Measurements from ENCODE around the gene MAGI2. TPM values are rescaled to one million over a fixed set of nuclear protein-coding genes. Genes with fewer than 3 reads are reported as not detected.

Gene MAGI2
- total RNA-seq, 1 experiment from 2014 or later = 0.34 TPM

DNA sequence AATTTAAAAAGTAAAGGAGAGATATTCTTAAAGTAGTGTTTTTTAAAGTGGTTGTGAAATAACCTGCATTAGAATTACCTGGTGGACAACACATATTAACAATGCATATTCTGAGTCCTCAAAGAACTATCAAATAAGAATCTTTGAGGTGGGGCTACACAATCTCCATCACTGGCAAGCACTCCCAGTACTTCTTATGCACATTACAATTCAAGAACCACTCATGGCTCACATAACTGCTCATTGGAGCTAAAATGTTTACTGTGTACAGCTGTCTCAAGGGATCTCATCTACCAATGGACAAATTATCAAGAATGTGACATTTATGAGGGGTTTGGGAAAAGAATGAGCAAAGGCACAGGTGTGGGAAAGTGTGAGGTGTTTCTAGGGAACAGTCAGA, 962.9 kb downstream of the MAGI2 start:
- DNase-seq (ENCODE audit: low read depth) = no peak

DNA sequence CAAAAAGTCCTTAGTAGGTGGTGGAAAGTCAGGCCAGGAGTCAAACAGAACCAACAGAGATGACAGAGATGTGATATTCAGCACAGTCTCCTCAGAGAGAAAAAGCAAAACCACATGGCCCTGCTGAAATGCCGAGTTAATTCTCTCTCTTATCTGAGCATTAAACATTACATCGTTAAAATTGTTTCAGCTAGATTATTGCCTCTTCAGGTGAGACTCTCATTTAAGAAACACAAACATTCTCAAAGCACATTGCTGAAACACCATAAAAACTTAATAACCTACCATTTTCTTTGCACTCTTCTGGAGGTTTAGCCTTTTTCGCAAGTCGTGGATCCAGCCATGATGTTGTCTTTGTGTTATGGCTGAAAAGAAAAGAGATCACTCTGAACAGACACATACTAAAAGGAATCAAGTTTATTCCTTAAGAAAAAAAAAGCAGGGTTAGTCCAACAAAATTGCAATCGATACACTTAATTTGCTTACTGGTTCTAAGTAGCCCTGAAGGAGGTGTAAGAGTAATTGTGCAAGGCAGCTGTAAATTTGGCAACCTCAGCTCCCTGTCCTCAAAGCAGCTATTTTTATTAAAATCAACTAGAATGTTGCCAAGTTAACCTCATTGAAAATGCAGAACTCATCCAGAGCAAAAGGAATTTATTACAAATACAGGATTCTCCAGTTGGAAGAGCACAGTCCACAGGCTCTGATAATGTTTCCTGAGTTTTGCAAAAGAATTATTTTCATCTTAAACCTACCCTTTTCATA, 963.8 kb downstream of the MAGI2 start:
- DNase-seq (ENCODE audit: low read depth) = no peak

DNA sequence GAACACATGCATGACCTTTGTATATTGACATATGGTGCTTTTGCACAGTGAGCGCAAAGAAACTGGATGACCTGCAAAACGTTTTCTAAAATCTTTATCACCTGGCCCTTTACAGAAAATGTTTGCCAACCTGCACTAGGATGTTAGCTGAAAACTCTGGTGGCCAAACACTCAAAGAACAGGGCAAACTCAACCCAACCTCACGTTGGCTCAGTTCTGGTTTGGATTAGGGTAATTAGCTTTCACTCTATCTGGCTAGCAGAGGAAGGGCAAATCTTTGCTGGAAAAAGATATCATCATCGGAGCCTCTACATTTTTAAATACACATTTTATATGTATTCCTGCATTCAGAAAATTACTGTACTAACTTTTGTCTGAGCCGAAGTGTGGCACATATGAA, 966.0 kb downstream of the MAGI2 start:
- no peak for DNase-seq (ENCODE audit: low read depth)

DNA sequence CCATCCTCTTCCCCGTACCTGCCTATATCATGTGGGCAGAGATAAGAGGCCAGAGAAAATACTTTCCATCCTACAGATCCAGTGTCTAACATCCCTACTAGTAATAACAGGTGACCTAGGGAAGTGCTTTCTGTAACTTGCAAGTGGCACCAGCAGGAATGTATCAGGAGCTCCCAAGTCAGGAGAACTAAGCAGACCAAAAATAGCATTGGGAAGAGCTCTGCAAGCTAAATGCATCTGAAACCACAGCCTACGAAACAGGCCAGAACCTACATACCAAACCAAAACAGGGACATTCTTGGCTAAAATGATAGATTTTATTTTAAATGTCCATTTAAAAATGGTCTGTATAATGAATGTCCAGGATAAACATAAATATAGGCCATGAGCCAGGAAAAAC, 974.1 kb downstream of the MAGI2 start:
- no peak for DNase-seq (ENCODE audit: low read depth)

DNA sequence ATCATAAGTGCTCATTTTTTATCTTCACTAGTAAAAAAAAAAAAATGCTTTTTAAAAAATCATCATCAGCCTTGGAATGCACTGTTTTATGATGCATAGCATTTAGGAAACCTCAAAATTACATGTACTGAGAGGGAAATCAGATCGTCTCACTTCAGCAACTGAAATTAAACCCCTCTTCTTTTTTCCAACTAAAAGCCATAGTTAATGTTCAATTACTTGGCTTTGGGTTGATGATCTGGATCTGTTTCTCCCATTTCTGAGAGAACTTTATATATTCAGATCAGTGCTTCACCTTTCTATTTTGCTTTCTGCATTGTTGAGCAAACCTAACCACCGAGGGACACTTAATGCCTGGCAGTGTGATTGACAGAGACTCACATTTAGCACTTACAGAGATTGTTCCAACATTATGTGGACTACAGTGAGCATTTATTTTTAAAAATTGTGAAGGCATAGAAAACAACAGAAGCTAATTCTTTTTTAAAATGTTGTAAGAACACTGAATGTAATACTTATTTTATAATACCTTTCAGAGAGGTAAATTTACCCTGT, 976.5 kb downstream of the MAGI2 start:
- no peak for DNase-seq (ENCODE audit: low read depth)

DNA sequence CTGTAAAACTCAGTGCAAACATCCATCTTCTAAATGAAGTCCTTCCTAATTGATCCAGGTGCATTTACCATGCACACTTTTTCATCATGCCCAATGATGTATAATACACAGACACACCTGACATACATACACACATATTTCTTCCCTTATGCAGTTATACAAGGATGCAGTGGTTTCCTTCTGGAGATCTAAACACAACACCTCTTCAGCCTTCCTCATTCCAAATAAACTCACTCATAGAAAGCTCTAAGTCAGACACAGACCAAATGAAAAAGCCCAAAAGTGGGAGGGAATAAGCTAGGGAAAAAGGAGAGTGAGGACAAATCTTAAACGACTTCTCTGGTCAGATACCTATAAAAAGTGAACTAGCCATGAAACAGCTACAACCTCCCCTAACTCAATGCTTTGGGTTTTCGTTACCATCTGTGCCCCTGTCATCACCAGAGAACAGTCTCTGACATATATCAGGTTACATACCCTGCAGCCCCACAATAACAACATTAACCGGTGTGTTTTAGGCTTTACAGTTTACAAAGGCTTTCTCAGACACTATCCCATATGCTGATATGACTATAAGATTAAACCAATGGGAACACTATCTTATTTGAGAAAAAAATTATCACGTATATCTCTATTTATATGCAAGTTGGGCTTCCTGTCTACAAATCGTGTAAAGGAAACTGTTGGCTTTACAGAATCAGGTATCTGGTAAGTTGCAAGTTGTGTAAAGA, 979.7 kb downstream of the MAGI2 start:
- no peak for DNase-seq (ENCODE audit: low read depth)

DNA sequence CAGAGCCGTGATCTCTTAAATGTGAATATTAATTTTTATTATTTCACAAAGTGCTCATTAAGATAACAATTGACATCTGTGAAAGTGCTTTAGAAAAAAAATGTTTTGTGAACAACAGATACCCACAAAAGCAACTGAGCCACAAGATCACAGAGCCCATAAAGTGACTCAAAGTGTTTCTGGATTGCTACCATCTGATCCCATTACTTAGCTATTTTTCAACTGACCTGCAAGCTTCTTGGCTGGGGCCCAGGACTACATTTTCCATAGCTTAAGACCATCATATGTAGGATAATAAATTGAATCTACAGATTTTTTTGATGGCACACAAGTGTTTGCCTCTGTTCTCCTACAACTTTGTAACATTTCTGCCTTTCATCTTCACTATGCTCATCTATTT, 980.4 kb downstream of the MAGI2 start:
- no peak for DNase-seq (ENCODE audit: low read depth)

DNA sequence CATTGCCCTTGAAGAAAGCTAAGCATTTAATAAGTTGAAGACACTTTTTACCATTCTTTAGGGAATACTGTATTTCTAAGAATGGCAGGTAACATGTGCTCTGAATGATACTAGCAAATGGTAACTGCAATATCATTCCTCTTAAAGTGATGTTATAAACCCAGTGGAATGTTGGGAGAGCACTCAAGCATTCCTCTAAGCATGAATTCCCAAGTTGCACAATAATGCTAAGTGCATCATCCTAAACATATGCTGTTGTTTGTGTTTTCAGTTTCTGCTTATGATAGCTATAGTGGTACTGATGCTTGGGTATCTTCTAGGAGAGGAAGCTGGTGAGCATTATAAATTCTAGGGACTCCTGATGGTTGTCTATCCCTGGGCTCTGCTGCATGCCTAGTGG, 980.9 kb downstream of the MAGI2 start:
- DNase-seq (ENCODE audit: low read depth) = no peak

DNA sequence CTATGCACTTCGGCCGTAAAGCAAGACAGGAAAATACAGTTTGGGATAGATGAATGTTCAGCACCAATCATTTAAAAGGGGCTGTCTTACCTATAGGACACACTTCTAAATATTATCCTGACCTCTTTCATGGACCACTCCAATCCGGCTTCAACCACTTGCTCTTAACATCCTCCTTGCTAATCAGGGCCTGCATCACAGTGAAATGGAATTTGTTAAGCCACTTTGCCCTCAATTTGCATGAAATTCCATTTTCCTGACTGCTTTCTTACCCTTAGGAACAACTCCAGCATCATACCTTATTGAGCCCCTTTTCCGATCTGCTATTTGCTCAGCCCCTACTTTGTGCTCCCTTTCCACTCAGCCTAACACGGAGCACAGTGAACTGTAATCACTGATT, 987.6 kb downstream of the MAGI2 start:
- DNase-seq (ENCODE audit: low read depth) = no peak

DNA sequence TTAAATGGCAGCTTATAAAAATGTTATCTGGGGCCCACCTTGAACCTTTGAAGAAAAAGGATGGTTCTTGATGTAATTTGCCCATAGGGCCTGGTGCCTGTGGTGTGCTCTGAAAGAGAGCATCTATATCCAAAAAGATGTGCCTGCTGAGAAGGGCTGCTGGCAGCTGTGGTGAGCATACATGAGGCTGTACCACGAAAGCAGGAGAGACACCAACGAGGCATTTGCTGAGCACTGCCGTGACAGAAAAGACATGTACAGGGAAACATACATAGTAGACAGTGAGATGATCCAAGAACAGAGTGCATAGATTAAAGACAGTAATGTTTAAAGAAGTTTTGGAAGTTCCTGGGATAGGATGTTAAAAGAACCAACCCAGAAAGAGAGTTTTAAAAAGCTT, 990.4 kb downstream of the MAGI2 start:
- DNase-seq (ENCODE audit: low read depth) = no peak

DNA sequence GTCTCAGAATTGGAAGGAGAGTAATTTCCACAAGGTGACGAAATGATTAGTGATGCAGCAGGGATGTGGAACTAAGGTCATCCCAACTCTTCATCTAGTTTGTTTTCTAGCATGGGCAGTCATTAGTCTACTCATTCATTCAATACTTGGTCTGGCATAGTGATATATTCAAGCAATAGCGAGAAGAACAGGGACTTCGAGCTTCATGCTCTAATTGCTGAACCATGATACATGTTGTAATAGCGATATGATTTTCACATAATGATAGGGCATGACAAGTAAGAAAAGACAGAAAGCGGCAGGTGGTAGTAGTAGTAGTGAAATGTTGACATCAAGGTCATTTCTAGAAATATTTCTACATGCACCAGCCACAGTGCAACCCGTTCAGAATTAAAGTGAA, 1002.8 kb downstream of the MAGI2 start:
- no peak for DNase-seq (ENCODE audit: low read depth)

DNA sequence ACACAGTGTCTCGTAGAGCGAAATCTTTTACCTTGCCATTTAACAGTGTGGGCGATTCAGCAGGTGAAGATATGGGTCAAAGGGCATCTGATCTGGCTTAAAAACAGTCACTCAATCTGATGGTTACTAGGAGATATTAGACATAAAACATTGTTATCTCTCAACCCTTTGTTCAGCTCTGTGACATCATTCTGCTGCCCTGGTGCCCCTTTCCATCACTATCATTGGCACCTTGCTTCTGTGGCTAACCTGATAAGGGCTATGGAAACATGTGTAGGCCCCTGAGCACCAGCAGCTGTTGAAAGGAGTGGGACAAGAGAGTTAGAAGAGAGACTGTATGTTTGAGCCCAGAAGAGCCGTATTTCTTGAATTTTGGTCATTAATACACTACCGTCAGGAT, 1004.6 kb downstream of the MAGI2 start:
- DNase-seq (ENCODE audit: low read depth) = no peak

DNA sequence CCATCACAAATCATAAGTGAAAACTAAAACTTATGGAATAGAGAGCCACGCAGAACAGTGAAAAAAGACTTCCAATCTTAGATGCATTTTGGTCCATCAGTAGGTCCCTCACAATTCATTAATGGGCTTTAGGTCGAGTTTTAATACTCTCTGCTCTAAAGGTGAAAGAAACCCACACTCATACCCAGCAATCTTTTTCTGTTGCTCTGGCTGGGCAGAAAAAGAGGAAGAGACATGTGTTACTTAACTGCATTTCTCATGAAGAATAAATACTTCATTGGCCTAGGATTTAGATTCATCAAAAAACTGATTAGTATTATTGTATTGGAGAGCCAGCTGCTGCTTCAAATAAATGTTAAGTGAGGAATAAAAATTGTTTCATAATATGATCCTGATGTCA, 1009.2 kb downstream of the MAGI2 start:
- DNase-seq (ENCODE audit: low read depth) = no peak

DNA sequence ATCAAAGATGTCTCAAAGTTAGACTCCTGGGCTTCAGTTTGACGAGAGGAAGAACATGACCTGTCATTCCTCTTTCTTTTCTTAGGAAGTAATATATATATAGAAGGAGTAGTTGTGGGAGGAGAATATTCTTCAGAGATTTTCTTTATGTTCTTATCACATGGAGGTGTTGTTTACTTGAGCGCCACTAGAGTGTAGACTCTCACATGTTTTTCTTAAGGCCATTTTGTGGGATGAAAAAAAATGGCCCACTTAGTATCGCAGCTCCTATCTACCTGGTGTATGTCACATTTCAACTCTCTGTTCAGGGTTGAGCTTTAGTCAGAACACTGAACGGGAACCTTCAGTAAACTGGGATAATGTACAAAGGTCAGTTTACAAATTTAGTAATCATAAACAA, 1009.7 kb downstream of the MAGI2 start:
- no peak for DNase-seq (ENCODE audit: low read depth)

DNA sequence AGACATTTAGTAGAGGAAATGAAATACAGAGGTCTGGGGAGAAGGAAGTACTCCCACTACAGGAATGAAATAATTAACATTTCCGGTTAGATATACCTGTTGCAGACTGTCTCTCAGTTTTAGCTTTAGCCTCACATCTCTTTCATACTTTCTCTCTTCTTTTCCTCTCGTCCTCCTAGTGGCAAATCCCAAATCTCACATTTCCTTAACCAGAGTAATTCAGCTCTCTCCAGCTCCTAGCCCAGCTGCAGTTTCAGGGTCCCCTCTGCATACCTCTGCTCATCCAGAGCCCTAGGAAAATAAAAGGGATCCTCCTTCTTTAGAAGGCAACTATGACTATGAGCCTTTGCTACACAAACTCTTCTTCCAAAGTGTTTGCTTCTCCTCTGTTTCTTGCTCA, 1011.7 kb downstream of the MAGI2 start:
- DNase-seq (ENCODE audit: low read depth) = no peak

DNA sequence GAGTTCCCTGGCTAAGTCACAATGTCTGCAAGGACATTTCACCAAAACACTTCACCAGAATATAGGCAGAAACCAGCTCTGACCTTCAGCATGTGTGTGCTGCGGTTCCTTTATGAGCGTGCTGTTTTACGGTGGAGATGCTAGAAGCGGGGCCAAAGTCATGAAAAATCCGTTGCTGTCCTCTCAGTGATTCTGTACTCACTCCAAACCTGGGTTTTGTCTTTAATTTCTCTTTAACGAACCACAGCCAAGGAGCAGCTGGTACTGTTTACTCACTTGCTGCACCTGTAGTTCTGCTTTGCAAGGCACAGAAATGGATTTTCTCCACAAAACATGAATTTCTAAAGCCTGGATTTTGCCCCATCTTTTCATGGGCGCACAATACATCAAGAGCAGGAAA, 1015.0 kb downstream of the MAGI2 start:
- DNase-seq (ENCODE audit: low read depth) = no peak

DNA sequence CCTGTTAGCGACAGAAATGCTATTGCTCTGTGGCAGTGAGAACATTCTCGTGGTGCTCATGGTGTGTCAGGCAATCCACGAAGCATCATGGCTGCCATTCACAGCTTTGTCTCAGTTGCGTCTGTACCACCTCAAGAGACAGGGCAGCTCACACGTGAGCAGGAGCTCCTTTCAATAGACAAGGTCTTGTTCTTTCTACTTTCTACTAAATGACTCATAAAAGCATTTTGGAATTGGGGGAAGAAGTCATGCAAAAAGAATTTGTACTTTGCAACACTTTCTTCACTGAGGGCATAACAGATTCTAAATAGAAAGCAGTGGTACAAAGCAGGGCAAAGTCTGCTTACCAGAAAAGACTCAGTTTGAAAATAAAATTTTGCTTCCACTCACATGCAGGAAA, 1016.3 kb downstream of the MAGI2 start:
- no peak for DNase-seq (ENCODE audit: low read depth)

DNA sequence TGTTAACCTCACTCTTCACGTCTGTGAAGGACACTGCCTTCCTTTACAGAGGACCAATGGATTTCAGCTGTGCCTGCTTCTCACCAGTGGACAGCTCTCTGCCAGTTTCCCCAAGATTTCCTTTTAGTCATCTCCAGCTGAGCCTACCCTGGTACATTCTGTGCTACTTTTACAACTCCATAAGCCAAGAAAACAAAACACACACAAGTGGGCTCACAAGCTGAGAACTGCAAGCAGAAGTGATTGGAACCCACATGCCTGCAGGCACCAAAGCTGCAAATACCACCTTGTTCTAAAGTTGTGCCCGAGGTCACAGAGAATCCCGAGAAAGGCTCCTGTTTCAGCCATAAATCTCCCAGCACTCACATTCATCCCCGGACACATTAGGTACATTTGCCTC, 1018.1 kb downstream of the MAGI2 start:
- no peak for DNase-seq (ENCODE audit: low read depth)

DNA sequence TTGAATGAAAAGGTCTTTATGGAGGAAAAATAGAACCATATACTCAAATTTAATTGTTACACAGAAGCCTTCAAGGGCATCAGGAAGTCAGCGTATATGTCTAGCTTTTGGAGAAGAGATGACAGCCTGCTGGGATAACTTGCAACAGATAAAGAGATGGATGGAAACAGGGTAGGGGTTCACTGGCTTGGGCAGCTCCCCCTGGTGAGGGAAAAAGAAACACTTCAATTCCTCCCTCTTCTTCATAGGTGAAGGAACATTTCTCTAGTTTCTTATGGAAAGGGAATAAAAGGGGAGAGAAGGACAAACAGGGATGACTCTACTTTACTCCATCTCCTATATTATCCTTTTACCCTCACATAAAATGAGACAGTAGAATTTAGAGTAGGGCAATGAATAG, 1019.2 kb downstream of the MAGI2 start:
- DNase-seq (ENCODE audit: low read depth) = no peak

DNA sequence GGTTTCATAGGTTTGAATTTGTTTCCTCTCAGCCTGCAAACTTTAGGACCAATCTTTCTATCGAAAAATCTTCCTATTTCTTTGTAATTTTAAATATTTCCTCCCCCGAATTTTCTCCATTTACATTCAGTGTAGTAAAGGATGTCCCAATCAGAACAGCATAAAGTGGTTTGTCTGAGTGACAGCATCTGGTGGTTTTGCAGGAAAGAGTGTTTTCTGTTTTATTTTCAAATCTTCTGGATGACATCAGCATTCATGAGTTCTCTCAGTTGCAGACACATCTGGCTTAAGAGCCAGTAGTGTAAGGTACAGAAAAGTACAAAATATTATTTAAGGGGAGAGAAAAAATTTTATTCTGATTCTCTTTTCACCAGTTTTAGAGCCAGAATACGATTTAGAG, 1020.0 kb downstream of the MAGI2 start:
- DNase-seq (ENCODE audit: low read depth) = no peak

DNA sequence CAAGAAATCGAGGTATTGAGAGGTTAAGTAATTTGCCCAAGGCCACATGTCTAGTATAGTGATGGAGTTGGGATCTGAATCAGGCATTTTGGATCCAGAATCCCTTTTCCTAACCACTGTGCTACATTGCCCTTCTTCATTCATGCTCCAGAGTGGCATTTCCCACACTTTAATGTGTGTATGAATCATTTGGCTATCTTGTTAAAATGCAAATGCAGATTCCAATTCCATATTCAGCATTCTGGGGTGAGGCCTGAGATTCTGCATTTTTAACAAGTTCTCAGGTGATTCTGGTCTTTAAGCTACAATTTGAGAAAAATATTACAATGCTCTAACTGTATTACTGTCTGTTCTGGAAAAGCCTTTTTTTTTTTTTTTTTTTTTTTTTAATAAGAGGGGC, 1023.6 kb downstream of the MAGI2 start:
- no peak for DNase-seq (ENCODE audit: low read depth)

DNA sequence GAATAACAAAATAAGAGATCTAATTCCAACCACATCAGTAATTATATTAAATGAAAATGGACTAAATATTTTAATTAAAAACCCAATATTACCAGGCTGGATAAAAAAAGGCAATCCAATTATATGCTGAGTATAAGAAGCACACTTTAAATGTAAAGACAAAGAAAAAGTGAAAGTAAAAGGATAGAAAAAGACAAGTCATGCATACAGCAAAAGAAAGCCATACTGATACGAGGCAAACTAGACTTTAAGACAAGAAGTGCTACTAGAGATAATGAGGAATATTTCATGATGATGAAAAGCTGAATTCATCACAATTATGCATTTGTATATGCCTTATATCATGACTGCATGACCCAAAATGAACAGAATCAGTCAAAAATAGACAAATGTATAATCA, 1026.3 kb downstream of the MAGI2 start:
- no peak for DNase-seq (ENCODE audit: low read depth)

DNA sequence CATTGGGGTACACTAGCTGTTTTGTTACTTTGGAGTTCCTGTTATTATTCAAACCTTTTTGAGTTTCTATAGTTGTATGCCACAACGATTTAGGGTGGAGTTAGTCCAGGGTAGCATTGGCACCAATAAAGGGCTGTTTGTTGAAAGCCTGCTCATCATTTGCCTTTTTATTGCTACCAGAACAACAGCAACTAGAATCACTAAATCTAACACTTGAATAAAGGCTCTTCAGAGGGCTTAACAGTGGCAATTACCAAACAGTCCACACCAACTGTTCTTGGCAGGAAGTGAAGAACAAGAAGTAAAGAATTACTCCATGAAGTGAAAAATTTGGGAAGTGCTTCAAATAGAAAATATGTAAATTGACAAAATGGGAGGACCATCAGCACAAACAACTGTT, 1033.5 kb downstream of the MAGI2 start:
- DNase-seq (ENCODE audit: low read depth) = no peak

All from Daoy (cell line).